ENCODE measurements around the gene HUS1. TPM values are rescaled to one million over a fixed set of nuclear protein-coding genes. Genes with fewer than 3 reads are reported as not detected.
"Not testable (repeated sequence)": the region's sequence is repeated elsewhere in the genome, so short reads cannot be mapped to it uniquely, and the experiment has no call there.

The HUS1 gene
- total and polyA plus RNA-seq, 12 donors = 8.3 to 45.1 (median 31.2) TPM

DNA sequence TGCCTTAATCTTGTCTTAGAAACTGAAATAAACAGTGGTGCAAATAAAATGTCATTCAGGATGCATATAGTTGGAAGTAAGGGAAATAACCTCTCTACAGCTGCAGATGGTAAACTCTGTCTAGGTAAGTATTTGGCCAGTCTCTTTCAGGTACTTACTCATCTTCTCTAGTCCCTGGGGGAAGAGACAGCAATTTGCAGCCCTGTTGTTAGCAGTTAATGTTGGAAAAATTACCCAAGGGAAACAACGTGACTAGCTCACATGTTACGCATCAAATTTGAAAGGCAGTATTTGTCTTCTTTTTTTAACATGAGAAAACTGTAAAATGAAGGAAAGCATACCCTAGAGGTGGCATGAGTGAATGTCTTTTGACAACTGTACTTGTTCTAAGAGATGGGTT, 3.2 kb upstream of the HUS1 start:
- Histone ChIP-seq H3K27me3 (no peaks in the 10 kb centered on the region), H3K36me3 (replicated peaks in 1 of 2) (peaks cover 0 to 7% of the 10 kb centered on the region in 2 donors), H3K4me3 (no peak overlapping the region), H3K4me1 (replicated peaks in 1 of 2) (peaks cover 6 to 9% of the 10 kb centered on the region in 2 donors), H3K9me3 (replicated peaks in 1 of 3) (no peaks in the 10 kb centered on the region), H3K27ac (no peak overlapping the region)
- no peak for DNase-seq
- WGBS, 4 donors = 31 to 55% (median 52%) methylated on average over 2 of the region's 2 CpGs
- intact Hi-C loops (cut with DNase I) = no loop called here
- TF ChIP-seq POLR2A (IDR thresholded peaks at IDR 0.05) = no peak
- TF ChIP-seq, protein P1, sequence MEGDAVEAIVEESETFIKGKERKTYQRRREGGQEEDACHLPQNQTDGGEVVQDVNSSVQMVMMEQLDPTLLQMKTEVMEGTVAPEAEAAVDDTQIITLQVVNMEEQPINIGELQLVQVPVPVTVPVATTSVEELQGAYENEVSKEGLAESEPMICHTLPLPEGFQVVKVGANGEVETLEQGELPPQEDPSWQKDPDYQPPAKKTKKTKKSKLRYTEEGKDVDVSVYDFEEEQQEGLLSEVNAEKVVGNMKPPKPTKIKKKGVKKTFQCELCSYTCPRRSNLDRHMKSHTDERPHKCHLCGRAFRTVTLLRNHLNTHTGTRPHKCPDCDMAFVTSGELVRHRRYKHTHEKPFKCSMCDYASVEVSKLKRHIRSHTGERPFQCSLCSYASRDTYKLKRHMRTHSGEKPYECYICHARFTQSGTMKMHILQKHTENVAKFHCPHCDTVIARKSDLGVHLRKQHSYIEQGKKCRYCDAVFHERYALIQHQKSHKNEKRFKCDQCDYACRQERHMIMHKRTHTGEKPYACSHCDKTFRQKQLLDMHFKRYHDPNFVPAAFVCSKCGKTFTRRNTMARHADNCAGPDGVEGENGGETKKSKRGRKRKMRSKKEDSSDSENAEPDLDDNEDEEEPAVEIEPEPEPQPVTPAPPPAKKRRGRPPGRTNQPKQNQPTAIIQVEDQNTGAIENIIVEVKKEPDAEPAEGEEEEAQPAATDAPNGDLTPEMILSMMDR (IDR thresholded peaks at IDR 0.05) = no peak

DNA sequence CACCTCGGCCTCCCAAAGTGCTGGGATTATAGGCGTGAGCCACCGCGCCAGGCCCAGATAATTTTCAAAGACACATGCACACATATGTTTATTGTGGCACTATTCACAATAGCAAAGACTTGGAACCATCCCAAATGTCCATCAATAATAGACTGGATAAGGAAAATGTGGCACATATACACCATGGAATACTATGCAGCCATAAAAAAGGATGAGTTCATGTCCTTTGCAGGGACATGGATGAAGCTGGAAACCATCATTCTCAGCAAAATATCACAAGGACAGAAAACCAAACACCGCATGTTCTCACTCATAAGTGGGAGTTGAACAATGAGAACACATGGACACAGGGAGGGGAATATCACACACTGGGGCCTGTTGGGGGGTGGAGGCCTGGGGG, 1.2 kb upstream of the HUS1 start:
- H3K27ac ChIP-seq; DNase-seq; H3K4me3 ChIP-seq; H3K27me3 ChIP-seq; H3K9me3 ChIP-seq (replicated peaks in 1 of 3); intact Hi-C loops (cut with DNase I); H3K4me1 ChIP-seq (replicated peaks in 1 of 2): not testable (repeated sequence)
- WGBS, 4 donors = 85 to 99% (median 95%) methylated on average over 4 to 5 of the region's 5 CpGs
- H3K36me3 ChIP-seq (replicated peaks in 1 of 2) = peaks cover 0 to 26% of the 10 kb centered on the region in 2 donors

DNA sequence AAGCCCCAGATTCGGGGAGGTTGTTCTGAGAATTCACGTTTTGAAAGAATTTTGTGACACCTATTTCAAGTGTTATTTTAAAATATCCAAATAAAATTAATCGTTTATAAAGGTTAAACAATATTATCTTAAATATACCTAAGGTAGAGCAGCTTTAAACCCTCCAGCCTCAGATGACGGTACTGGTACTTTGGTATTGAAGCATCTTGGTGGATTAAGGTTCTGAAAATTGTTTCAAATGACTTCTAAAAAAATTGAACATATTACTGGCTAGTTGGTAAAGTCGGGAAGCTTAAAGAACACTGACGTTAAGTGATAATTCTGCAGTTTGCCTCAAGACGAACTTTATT, 392 bp upstream of the HUS1 start:
- DNase-seq = no peak
- peaks cover 0 to 35% of the 10 kb centered on the region in 2 donors for H3K36me3 ChIP-seq (replicated peaks in 1 of 2)
- H3K27ac ChIP-seq = peak overlapping the region in 4 of 5 donors; percentile 77 to 95 (median 82)
- peaks cover 6 to 9% of the 10 kb centered on the region in 2 donors for H3K4me1 ChIP-seq (replicated peaks in 1 of 2)
- no peaks in the 10 kb centered on the region for H3K27me3 ChIP-seq
- H3K9me3 ChIP-seq (replicated peaks in 1 of 3) = no peaks in the 10 kb centered on the region
- peak overlapping the region in 2 of 4 donors; percentile 77 to 78 for H3K4me3 ChIP-seq
- TF ChIP-seq POLR2A (IDR thresholded peaks at IDR 0.05) = no peak
- TF ChIP-seq, protein P1 (IDR thresholded peaks at IDR 0.05) = no peak
- WGBS, 4 donors = 21 to 27% (median 22%) methylated on average over 7 of the region's 7 CpGs
- intact Hi-C loops (cut with DNase I) = no loop called here

DNA sequence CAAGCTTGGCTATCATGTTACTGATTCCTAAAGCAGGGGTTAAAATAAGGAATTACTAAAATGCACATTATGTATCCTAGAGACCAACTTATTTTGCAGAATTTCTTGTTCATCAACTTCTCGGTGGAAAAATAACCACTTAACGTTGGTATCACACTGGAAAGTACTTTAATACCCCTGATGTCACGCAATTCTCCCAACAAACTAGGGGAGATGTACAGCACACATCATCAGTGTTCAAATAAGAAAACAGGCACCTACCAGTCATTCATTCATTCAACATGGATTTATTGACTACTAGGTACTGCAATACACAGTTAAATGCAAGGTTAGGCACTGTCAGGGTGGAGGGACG, 648 bp downstream of the HUS1 start:
- Histone ChIP-seq H3K4me1 (replicated peaks in 1 of 2) (peaks cover 6 to 9% of the 10 kb centered on the region in 2 donors), H3K36me3 (replicated peaks in 1 of 2) (peaks cover 0 to 45% of the 10 kb centered on the region in 2 donors), H3K4me3 (peak overlapping the region in 3 of 4 donors; percentile 7 to 78 (median 77)), H3K27me3 (no peaks in the 10 kb centered on the region), H3K9me3 (replicated peaks in 1 of 3) (no peaks in the 10 kb centered on the region), H3K27ac (peak overlapping the region in 4 of 5 donors; percentile 77 to 95 (median 82))
- intact Hi-C loops (cut with DNase I) = no loop called here
- TF ChIP-seq, protein P1 (IDR thresholded peaks at IDR 0.05) = no peak
- TF ChIP-seq POLR2A (IDR thresholded peaks at IDR 0.05) = no peak
- WGBS, 4 donors = 7 to 16% (median 14%) methylated on average over 3 to 4 of the region's 4 CpGs
- DNase-seq = no peak

DNA sequence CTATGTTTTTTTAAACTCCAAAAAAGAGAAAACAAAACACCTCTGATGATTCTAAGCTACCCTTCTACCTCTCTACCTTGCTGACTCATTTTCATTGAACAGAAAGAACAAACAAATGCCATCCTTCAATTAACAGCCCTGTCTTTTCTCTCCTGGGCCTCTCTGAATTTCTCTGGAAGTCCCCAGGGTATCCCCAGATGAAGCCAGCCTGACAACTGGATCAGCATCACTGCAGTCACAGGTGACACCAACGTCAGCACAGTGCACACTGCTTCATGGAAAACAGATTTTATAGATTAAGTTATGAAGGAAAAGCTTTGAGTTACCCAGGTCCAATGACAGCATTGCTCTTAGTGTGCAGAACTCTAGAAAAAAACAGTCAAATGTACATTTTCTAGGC, 5.7 kb downstream of the HUS1 start:
- H3K27me3 ChIP-seq = no peaks in the 10 kb centered on the region
- H3K9me3 ChIP-seq (replicated peaks in 1 of 3) = no peaks in the 10 kb centered on the region
- 67 to 94% (median 82%) methylated on average over 1 of the region's 1 CpG for WGBS, 4 donors
- H3K4me3 ChIP-seq = no peak overlapping the region
- intact Hi-C loops (cut with DNase I) = no loop called here
- peaks cover 0 to 60% of the 10 kb centered on the region in 2 donors for H3K36me3 ChIP-seq (replicated peaks in 1 of 2)
- TF ChIP-seq POLR2A (IDR thresholded peaks at IDR 0.05) = no peak
- TF ChIP-seq, protein P1 (IDR thresholded peaks at IDR 0.05) = no peak
- DNase-seq = no peak
- H3K4me1 ChIP-seq (replicated peaks in 1 of 2) = peaks cover 6 to 23% of the 10 kb centered on the region in 2 donors
- H3K27ac ChIP-seq = no peak overlapping the region

Measured in adrenal gland (tissue), 12 donors.